ENCODE results near the gene HPGD.

DNA sequence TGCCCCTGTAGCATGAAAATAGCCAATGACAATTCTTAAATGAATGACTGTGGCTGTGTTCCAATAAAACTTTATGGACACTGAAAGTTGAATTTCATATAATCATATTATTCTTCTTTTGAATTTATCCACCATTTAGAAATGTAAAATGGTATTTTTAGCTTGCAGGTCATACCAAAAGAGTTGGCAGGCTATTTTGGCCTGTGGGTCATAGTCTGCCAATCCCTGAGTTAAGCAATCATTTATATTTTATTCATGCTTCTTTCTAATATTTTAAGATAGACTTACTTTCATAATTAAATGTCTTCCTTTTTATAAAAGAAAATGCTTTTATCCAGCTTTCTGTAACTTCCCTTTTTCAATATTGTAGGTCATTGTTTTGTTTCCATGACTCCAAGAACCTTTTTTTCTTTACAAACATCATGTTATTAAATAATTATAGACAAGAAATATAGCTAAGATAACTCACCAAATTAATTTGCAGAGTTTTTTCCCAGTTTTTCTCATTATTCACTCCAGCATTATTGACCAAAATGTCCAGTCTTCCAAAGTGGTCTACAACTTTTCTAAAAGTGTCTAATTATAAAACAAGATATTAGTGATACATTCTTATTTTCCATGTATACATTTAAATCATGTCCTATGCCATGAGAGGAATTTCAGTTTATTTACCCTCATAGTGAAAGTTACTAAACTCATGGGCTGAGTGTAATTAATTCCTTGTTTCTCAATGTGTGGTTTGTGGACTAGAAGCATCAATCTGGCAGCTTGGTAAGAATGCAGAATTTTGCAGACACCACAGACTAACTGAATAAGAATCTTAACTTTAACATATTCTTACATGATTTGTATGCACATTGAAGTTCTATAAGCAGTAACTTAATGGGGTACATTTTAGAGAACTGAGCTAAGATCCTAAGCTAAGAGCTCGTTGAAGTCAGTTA is 4.5 kb downstream of the HPGD start:
- TF ChIP-seq, protein P1, sequence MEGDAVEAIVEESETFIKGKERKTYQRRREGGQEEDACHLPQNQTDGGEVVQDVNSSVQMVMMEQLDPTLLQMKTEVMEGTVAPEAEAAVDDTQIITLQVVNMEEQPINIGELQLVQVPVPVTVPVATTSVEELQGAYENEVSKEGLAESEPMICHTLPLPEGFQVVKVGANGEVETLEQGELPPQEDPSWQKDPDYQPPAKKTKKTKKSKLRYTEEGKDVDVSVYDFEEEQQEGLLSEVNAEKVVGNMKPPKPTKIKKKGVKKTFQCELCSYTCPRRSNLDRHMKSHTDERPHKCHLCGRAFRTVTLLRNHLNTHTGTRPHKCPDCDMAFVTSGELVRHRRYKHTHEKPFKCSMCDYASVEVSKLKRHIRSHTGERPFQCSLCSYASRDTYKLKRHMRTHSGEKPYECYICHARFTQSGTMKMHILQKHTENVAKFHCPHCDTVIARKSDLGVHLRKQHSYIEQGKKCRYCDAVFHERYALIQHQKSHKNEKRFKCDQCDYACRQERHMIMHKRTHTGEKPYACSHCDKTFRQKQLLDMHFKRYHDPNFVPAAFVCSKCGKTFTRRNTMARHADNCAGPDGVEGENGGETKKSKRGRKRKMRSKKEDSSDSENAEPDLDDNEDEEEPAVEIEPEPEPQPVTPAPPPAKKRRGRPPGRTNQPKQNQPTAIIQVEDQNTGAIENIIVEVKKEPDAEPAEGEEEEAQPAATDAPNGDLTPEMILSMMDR (conservative IDR thresholded peaks at IDR 0.05; ENCODE audit: low read length) = no peak
- TF ChIP-seq EZH2phosphoT487 (IDR thresholded peaks at IDR 0.05; ENCODE audit: borderline replicate concordance, low read depth, low read length) = no peak
